ENCODE data around the gene TSPO2.

Gene TSPO2

GRCh38 chr6:41027799-41028560, 14.3 kb upstream of the TSPO2 start:
- DNase-seq (ENCODE audit: low read depth): peak; percentile 52

- no peak for DNase-seq (ENCODE audit: low read depth)
Observed at GRCh38 chr6:41028561-41029412, 13.5 kb upstream of the TSPO2 start.

GRCh38 chr6:41032830-41033229, 9.4 kb upstream of the TSPO2 start:
- DNase-seq (ENCODE audit: low read depth): no peak

GRCh38 chr6:41033776-41034175, 8.5 kb upstream of the TSPO2 start:
- DNase-seq (ENCODE audit: low read depth): no peak

- DNase-seq (ENCODE audit: low read depth): no peak
Observed at GRCh38 chr6:41036186-41036585, 6.1 kb upstream of the TSPO2 start.

- DNase-seq (ENCODE audit: low read depth): no peak
Observed at GRCh38 chr6:41036601-41037000, 5.7 kb upstream of the TSPO2 start.

- no peak for DNase-seq (ENCODE audit: low read depth)
Observed at GRCh38 chr6:41037107-41037900, 5.0 kb upstream of the TSPO2 start.

GRCh38 chr6:41038205-41038604, 4.1 kb upstream of the TSPO2 start:
- DNase-seq (ENCODE audit: low read depth): no peak

- peak; percentile 33 for DNase-seq (ENCODE audit: low read depth)
Observed at GRCh38 chr6:41039060-41039998, 2.9 kb upstream of the TSPO2 start, which contains the start of gene UNC5CL. Gene UNC5CL (minus strand): TSS chr6:41039221. CDS start chr6:41035074, 4,147 bp downstream.

GRCh38 chr6:41040101-41040939, 1.9 kb upstream of the TSPO2 start:
- peak; percentile 18 for DNase-seq (ENCODE audit: low read depth)

GRCh38 chr6:41040940-41041536, 1.2 kb upstream of the TSPO2 start:
- DNase-seq (ENCODE audit: low read depth): no peak

GRCh38 chr6:41043151-41043550, 884 bp downstream of the TSPO2 start:
- DNase-seq (ENCODE audit: low read depth): no peak

GRCh38 chr6:41045664-41046063, 3.4 kb downstream of the TSPO2 start:
- DNase-seq (ENCODE audit: low read depth): no peak

GRCh38 chr6:41046084-41046483, 3.8 kb downstream of the TSPO2 start:
- DNase-seq (ENCODE audit: low read depth): no peak

GRCh38 chr6:41047306-41047705, 5.0 kb downstream of the TSPO2 start:
- no peak for DNase-seq (ENCODE audit: low read depth)

- DNase-seq (ENCODE audit: low read depth): no peak
Observed at GRCh38 chr6:41047745-41048732, 5.8 kb downstream of the TSPO2 start.

- DNase-seq (ENCODE audit: low read depth): peak; percentile 34
Observed at GRCh38 chr6:41049521-41049920, 7.3 kb downstream of the TSPO2 start.

GRCh38 chr6:41049955-41050354, 7.7 kb downstream of the TSPO2 start:
- DNase-seq (ENCODE audit: low read depth): no peak

- DNase-seq (ENCODE audit: low read depth): no peak
Observed at GRCh38 chr6:41050536-41050935, 8.3 kb downstream of the TSPO2 start.
